Kidney (tissue), 14 donors: ENCODE results near the gene PICALM. TPM values are rescaled to one million over a fixed set of nuclear protein-coding genes. Genes with fewer than 3 reads are reported as not detected.

Experiments used
- DNase-seq, 5 donors: peaks; one replicate each; pipeline ENCODE4 v3.0.0-alpha.2; 2013 to 2020
- FAIRE-seq: peaks from 2 replicates; lab custom pipeline; 2012; peaks lifted over from hg19 to GRCh38; lab: Jason Lieb, UNC
- H3K27ac ChIP-seq, 2 donors: one replicate each; pipeline ENCODE4 v1.7.0; 2013; ENCODE audit warnings: low read depth in 2 of 2, low read length in 2 of 2, inconsistent platforms in 1 of 2
- H3K27me3 ChIP-seq: one replicate; pipeline ENCODE4 v1.7.1; 2013; ENCODE audit warnings: low read length, inconsistent platforms; ENCODE audit not compliant: control insufficient read depth, insufficient read depth
- H3K36me3 ChIP-seq, 3 donors: one replicate each; pipeline versions ENCODE4 v1.7.0 to v1.7.1; 2013; ENCODE audit warnings: low read length in 3 of 3, control low read depth in 1 of 3, inconsistent platforms in 1 of 3; ENCODE audit not compliant: insufficient read depth in 3 of 3, control insufficient read depth in 2 of 3
- H3K4me1 ChIP-seq, 3 donors: one replicate each; pipeline versions ENCODE4 v1.7.0 to v1.7.1; 2013; ENCODE audit warnings: low read length in 3 of 3, inconsistent platforms in 1 of 3, low read depth in 1 of 3; ENCODE audit not compliant: control insufficient read depth in 2 of 3, insufficient read depth in 2 of 3
- H3K4me3 ChIP-seq, 3 donors: one replicate each; pipeline versions ENCODE4 v1.7.0 to v1.8.1; 2013; ENCODE audit warnings: low read length in 3 of 3, control low read depth in 1 of 3, inconsistent platforms in 1 of 3
- H3K9ac ChIP-seq, 3 donors: one replicate each; pipeline versions ENCODE4 v1.7.0 to v1.7.1; 2013; ENCODE audit warnings: low read length in 3 of 3, control low read depth in 1 of 3, inconsistent platforms in 1 of 3
- H3K9me3 ChIP-seq, 3 donors: one replicate each; pipeline versions ENCODE4 v1.7.0 to v1.7.1; 2013; ENCODE audit warnings: low read length in 3 of 3, control low read depth in 1 of 3, inconsistent platforms in 1 of 3; ENCODE audit not compliant: control insufficient read depth in 2 of 3, insufficient read depth in 1 of 3
- intact Hi-C: fragments of 100-400 bp; cut with DNase I; formaldehyde crosslinking; loops from one replicate; pipeline ENCODE4 v1.11.1; 2022
- polyA plus RNA-seq: library from polyadenylated mRNA; stranded (reverse); fragments of 350-450 nt; fragmentation: Illumina TruSeq; extraction: RNeasy Lipid Tissue Mini Kit (QIAGEN cat#74804); gene quantifications from one replicate; pipeline ENCODE4 v1.2.3, GENCODE V29; 2014; ENCODE audit warnings: low read depth, low replicate concordance; ENCODE audit not compliant: insufficient read depth
- total RNA-seq: library from RNA; stranded (reverse); fragmentation: NEBNext Ultra II Directional; extraction: Animal tissue kit (Norgen Biotek cat#: 25700); gene quantifications from one replicate; pipeline ENCODE4 v1.2.1, GENCODE V29; 2021
- TF ChIP-seq, protein P1 (sequence below): IDR thresholded peaks from 3 replicates; pipeline ENCODE4 v1.5.1; 2012; ENCODE audit warnings: mild to moderate bottlenecking, moderate library complexity, borderline replicate concordance; ENCODE audit not compliant: insufficient read depth; ENCODE audit errors: extremely low read depth
- donor health status: control.
- donor health status: control.
- donor health status: control.
- donor health status: control.
- donor health status: control.
- donor health status: DM: yes; HTN: yes; CAD: no.
- donor health status: Normal renal cell carcinoma (clear cell type).

PICALM gene
- total and polyA plus RNA-seq, 2 donors from 2014 or later = 118 to 244 TPM

DNA sequence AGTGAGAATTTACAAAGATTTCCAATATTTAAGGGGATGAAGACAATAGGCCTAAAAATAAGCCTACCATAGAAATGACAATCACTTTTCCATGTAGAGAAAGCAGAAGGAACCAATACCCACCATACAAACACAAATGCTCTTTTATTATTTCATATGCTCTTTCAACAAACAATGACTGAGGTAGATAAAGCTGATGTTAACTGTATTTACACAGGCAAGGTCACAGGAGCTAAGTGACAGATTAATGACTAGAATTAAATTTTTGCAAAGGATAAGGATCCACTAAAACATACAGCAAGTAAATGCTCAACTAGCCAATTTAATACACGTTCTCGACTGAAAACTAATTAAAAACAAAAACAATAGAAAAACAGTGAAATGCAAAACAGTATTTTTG lies 34.2 kb downstream of the PICALM start:
- TF ChIP-seq, protein P1, sequence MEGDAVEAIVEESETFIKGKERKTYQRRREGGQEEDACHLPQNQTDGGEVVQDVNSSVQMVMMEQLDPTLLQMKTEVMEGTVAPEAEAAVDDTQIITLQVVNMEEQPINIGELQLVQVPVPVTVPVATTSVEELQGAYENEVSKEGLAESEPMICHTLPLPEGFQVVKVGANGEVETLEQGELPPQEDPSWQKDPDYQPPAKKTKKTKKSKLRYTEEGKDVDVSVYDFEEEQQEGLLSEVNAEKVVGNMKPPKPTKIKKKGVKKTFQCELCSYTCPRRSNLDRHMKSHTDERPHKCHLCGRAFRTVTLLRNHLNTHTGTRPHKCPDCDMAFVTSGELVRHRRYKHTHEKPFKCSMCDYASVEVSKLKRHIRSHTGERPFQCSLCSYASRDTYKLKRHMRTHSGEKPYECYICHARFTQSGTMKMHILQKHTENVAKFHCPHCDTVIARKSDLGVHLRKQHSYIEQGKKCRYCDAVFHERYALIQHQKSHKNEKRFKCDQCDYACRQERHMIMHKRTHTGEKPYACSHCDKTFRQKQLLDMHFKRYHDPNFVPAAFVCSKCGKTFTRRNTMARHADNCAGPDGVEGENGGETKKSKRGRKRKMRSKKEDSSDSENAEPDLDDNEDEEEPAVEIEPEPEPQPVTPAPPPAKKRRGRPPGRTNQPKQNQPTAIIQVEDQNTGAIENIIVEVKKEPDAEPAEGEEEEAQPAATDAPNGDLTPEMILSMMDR = no peak
- Histone ChIP-seq H3K9me3 (no peaks in the 10 kb centered on the region), H3K36me3 (peaks cover 3 to 6% (median 4%) of the 10 kb centered on the region in 3 donors), H3K27me3 (no peaks in the 10 kb centered on the region), H3K27ac (no peak overlapping the region), H3K9ac (no peak overlapping the region), H3K4me3 (no peak overlapping the region), H3K4me1 (peaks cover 0 to 28% (median 6%) of the 10 kb centered on the region in 3 donors)
- intact Hi-C loops = loop anchor here (10.0 kb wide), 1 partner anchor 170 kb away; no protein-coding TSS in a partner anchor
- DNase-seq (no peak), FAIRE-seq (no peak)

DNA sequence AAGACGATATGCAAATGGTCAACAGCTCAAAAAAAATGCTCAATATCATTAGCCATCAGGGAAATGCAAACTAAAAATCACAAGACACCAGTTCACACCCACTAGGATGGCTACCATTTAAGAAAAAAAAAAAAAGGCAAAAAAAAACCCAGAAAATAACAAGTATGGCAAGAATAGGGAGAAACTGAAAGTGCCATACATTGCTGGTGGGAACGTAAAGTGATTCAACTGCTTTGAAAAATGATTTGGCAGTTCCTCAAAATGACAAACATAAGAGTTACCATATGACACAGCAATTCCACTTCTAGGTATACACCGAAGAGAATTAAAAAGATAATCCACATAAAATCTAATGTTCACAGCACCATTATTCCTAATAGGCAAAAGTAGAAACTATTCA lies 47.5 kb downstream of the PICALM start:
- Histone ChIP-seq H3K27me3 (no peaks in the 10 kb centered on the region), H3K4me1 (no peaks in the 10 kb centered on the region), H3K9me3 (no peaks in the 10 kb centered on the region), H3K27ac (no peak overlapping the region), H3K36me3 (peaks cover 2 to 36% (median 22%) of the 10 kb centered on the region in 3 donors), H3K4me3 (no peak overlapping the region), H3K9ac (no peak overlapping the region)
- DNase-seq (no peak), FAIRE-seq (no peak)
- TF ChIP-seq, protein P1 = no peak
- intact Hi-C loops = no loop called here

DNA sequence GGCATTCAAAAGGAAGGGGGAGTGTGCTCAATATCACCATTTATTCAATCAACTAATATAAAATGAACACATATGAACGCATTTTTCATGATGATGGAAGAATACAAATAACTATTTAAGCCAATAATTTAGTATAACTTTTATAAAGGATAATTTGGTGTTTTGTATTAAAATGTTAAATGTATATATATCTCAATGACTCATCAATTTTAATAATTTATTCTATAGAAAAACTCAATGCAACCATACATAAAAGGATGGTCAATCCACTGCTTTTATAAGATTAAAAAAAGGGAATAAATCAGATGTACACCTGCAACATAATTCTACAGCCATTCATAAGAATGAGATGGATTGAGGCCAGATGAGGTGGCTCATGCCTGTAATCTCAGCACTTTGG lies 50.6 kb downstream of the PICALM start:
- no peaks in the 10 kb centered on the region for H3K27me3 ChIP-seq
- no peaks in the 10 kb centered on the region for H3K4me1 ChIP-seq
- no peaks in the 10 kb centered on the region for H3K9me3 ChIP-seq
- DNase-seq (no peak), FAIRE-seq (no peak)
- H3K27ac ChIP-seq = no peak overlapping the region
- H3K36me3 ChIP-seq = peaks cover 0 to 23% (median 4%) of the 10 kb centered on the region in 3 donors
- TF ChIP-seq, protein P1 = no peak
- H3K4me3 ChIP-seq = no peak overlapping the region
- intact Hi-C loops = no loop called here
- H3K9ac ChIP-seq = no peak overlapping the region

DNA sequence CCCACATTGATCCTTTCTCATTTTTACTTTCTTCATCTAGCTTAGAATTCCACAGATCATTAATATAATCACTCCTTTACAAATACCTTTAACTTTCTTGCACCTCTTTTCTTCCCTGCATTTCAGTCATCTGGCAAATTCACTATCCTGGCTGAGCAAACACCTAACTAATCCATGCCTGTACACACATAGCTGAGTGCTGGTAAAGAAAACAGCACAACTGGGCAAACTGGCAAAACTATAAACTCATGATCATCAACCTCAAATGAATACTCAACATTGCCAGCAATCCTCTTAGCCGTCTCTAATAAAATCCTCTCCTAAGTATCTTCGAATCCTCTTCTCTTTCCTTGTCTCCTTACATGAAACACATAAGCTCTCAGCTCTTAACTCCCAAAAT lies 52.4 kb downstream of the PICALM start:
- Histone ChIP-seq H3K27ac (no peak overlapping the region), H3K9me3 (no peaks in the 10 kb centered on the region), H3K4me3 (no peak overlapping the region), H3K27me3 (no peaks in the 10 kb centered on the region), H3K9ac (no peak overlapping the region), H3K36me3 (peaks cover 0 to 16% (median 3%) of the 10 kb centered on the region in 3 donors), H3K4me1 (no peaks in the 10 kb centered on the region)
- TF ChIP-seq, protein P1 = no peak
- no peak for FAIRE-seq
- intact Hi-C loops = no loop called here
- DNase-seq = no peak
